Stimulated activated CD8-positive, alpha-beta memory T cell treated with anti-CD3 and anti-CD28 coated beads, Interleukin-12 subunit alpha, Interleukin-12 subunit beta, amount 100 ng/mL, for 1 hour (primary cell): ENCODE results near the gene MLC1.
"Not testable (repeated sequence)": the region's sequence is repeated elsewhere in the genome, so short reads cannot be mapped to it uniquely, and the experiment has no call there.

ENCODE experiments used
- DNase-seq: peaks from one replicate; pipeline ENCODE4 v3.0.0-alpha.2; 2020; ENCODE audit warnings: low read depth

MLC1 gene

DNA sequence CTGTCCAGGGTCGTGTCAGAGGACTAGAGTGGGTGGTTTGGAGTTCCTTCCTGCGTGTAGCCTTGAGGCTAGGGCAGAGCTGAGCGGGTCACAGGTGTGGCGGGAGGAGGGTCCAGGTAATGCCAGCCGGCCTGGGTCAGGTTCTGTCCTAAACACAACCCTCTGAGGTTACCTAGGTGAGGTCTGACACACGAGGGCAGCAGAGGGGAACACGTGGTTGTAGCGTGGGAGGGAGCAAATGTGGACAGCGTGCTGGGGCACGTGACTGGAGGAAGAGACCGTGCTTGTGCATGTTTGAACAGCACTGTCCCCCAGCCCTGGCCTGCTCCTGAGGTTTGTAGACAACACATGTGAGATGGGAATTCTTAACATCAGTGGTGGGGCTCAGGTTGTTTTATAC, 17.7 kb upstream of the MLC1 start:
- no peak for DNase-seq

DNA sequence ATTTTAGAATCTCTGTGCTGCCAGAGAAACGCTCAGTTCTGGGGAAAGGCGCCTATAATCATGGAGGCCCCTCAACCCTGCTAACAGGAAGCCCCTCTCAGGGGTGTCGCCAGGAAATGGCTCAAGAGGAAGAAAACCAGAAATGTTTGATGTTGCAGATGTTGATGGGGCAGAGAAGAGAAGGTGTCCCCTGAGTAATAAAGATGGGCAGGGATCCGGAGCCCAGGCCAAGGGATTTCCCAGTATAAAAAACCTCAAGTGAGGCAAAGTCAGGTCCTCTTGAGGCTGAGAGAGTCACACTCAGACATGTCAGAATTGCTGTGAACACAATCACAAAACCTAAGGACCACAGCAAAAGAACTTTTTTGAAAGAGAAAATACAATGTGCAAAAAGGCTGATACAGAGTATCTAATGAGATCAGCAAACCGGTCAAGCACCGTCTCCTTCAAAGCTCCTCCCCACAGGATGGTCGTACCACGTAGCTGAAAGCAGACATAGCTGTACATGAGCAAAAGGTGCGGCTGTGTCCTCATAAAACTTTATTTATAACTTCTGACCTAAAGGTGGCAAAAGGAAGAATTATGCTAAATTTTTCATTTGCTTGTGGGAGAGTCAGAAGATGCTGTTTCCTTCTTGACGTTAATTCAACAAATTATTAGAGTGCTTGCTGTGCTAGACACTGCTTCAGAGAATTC, 16.8 kb upstream of the MLC1 start:
- DNase-seq, result no peak

DNA sequence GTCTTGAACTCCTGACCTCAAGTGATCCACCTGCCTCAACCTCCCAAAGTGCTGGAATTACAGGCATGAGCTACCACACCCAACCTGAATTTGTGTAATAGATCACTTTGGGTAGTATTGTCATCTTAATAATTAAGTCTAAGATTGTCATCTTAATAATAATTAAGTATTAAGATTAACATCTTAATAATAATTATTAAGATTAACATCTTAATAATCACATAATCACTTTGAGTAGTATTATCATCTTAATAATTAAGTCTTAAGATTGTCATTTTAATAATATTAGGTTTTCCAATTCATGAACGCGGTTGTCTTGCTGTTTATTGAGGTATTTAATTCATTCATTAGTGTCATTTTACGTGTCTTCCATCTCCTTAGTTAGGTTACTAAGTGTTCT, 12.8 kb upstream of the MLC1 start:
- DNase-seq, result no peak

DNA sequence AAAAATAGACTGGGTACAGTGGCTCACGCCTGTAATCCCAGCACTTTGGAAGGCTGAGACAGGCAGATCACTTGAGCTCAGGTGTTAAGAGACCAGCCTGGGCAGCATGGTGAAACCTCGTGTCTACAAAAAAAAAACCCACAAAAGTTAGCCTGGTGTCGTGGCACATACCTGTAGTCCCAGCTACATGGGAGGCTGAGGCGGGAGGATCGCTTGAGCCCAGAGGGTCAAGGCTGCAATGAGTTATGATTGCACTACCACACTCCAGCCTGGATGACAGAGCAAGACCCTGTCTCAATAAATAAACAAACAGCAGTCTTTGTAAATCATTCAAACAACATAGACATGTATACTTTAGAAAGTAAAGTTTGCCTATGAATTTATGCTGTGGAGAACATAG, 7.1 kb upstream of the MLC1 start:
- no peak for DNase-seq

DNA sequence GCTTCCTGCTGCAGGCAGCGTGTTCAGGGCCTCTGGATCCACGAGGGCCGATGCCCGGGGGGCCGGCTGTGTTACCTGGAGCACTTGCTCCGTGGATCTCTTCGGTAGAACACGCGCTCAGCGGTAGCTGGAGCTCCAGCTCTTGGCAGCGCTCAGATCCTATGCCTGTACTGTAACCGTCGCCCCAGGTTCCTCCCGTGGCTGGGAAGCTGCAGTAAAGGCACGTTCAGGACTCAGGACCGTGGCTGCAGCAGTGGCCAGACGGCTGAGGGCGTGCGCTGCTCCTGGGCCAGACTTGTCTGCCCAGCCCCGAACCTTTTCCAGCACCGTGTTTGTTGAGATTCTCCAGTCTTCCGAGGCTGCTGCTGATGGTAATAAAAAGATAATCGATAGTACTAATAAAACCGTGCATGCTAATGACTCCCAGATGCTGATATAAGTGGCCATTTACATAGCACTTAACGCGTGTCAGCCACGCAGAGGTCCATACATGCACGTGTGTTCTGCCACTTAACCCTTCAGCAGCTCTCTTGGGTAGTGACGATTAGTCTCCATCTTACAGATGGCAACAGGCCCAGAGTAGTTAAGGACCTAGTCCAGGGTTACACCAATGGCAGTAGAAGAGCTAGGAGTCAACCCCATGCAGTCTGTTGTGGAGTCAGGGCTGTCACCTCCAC, 6.0 kb upstream of the MLC1 start:
- DNase-seq, result no peak

DNA sequence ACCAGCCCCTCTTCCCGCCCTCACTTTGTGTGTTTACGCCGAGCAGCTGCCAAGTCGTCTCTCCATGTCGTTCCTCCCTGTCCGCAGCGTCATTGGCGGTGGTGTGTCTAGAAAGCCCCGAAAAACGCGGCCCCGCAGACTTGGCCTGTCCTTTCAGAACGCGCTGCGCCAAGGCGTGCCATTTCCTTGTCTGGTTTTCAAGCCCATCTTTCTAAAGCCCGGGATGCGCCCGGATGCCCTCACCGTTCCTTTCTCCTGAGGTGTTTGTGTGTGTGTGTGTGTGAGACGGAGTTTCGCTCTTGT, 5.1 kb upstream of the MLC1 start:
- no peak for DNase-seq

DNA sequence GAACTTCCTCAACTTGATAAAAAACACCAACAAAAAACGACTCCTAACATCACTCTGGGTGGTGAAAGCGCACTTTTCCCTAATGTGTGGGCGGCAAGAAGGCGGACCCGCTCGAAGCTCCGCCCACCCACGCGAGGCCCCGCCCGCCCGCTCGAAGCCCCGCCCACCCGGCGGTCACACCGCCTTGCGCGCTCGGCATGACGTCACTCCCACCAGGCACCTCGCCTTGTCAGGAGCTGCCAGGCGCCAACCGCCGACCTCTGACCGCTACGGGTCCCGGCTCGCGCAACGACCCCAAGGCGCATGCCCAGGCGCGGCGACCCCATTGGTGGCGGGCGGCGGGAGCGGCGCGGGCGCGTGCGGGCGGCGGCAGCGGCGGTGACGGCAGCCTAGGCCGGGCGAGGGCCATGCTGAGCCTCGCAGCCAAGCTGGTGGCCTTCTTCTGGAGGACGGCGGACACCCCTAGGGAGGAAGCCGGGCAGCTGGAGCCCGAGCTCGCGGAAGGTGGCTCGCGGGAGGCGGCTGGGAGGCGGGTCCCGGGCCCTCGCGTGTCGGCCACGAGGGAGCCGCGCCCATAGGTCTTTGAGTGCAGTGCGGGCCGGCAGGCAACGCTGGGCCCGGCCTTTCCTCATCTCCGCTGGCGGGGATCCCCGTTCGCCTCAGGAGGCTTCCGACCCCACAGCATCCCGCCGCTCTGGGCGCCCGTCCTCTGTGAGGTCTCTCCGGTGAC, 4.6 kb upstream of the MLC1 start, which contains the start of gene MOV10L1:
TSS of gene MOV10L1 (plus strand) at position 325 of the 730 bp plus-strand sequence. CDS start at position 408, 83 bp downstream.
- no peak for DNase-seq

DNA sequence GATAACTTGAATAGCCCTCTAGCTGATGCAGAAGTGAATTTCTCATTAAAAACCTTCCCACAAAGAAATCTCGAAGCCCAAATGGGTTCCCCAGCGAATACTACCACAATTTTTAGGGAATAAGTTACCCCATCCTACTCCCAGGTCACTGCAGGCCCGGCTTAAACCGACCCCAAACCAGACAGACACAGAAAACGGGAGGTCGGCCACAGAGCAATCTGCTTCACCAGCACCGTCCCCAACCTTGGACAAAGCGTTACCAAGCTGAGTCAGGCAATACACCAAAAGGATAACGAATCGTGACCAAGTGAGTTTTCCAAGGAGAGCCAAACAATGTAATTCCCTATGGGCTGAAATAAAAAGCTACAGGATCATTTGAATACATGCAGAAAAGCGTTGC, 4.0 kb upstream of the MLC1 start:
- no peak for DNase-seq

DNA sequence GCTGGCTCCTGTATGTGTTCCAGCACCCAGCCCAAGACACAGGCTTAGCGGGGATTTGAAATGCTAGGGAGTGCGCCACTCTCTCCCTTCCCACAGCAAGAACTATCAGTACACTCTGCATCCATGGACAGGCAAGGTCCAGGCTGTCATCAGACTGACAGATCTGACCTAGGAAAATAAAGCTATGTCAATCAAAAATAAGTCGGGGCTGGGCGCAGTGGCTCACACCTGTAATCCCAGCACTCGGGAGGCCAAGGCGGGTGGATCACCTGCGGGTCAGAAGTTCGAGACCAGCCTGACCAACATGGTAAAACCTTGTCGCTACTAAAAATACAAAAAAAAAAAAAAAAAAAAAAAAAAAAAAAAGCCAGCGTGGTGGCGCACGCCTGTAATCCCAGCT, 2.9 kb upstream of the MLC1 start:
- DNase-seq, result no peak

DNA sequence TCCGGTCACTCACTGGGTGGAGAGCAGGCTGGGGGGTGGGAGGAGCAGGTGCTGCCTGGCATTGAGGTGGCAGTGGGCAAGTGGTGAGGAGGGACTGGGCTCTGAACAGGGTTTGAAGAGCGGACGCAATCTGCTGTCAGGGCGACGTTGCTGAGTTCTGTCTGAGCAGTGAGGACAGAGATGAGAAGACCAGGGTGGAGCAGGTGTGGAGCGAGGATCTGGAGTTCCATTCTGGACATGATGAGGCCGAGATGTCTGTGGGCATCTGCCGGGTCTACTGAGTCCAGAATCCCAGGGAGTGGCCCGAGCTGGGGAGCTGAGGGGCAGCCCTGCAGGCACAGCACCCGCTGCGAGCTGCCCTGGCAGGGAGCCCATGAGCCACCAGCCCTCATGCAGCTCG, 2.4 kb upstream of the MLC1 start:
- no peak for DNase-seq

DNA sequence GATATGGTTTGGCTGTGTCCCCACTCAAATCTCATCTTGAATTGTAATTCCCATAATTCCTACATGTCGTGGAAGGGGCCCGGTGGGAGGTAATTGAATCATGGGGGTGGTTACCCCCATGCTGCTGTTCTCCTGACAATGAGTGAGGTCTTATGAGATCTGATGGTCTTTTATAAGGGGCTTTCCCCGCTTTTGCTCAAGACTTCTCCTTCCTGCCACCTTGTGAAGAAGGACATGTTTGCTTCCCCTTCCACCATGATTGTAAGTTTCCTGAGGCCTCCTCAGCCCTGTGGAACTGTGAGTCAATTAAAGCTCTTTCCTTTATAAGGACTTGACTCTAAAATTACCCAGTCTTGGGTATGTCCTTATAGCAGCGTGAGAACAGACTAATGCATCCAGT, 1.7 kb upstream of the MLC1 start:
- not testable (repeated sequence) for DNase-seq

DNA sequence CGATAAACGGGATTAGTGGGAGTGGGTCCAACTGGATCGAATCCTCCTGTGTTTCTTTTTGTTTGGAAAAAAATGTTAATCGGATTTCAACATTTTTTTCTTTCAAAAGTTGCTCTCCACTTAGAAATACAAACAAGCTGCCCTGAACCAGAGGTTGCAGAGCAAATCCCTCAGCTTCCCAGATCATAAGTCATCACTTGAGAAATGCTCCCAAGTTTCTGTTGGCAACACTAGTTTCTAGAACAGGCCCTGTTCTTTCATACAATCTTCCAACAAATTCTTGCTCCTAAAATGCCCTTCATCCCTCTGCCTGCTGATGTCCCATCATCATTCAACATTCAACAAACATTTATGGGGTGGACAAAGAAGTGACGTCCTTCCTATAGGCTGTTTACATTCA, 1.3 kb upstream of the MLC1 start:
- DNase-seq, result no peak

DNA sequence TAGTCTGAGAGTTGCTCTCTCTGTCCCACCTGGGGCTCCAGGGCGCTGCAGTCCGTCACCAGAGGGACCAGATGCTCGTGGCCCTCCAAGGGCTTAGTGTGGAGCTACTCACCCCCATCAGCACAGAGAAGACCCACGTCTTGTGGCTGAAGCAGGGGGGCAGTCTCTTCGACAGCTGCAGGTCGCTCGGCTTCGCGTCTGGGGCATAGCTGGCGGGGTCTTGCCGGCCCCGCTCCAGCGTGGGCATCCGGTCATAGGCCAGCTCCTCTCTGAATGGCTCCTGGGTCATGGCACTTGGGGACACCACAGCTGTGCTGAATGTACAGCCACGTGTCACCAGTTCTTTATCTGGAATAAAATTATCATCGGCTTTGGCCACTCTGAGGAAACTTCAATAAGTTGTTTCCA, 608 bp downstream of the MLC1 start:
- no peak for DNase-seq

DNA sequence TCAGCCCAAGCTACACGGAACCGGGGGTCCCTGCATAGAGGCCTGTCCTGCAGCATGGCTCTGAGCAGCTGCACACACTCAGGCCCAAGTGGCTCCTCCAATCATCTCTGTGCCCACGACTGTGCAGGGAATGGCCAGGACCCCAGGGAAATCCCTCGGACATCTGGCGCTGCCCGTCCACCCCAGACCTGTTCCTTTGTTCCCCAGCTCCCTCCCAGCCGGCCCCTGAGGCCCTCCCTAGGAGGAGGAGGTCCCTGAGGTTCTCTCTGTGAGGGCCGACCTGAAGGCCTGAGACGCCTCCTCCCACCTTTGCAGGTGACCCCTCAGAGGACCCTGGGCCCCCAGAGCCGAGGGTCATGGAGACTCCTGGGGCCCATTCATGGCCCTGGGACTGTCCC, 1.1 kb downstream of the MLC1 start:
- DNase-seq, result no peak

DNA sequence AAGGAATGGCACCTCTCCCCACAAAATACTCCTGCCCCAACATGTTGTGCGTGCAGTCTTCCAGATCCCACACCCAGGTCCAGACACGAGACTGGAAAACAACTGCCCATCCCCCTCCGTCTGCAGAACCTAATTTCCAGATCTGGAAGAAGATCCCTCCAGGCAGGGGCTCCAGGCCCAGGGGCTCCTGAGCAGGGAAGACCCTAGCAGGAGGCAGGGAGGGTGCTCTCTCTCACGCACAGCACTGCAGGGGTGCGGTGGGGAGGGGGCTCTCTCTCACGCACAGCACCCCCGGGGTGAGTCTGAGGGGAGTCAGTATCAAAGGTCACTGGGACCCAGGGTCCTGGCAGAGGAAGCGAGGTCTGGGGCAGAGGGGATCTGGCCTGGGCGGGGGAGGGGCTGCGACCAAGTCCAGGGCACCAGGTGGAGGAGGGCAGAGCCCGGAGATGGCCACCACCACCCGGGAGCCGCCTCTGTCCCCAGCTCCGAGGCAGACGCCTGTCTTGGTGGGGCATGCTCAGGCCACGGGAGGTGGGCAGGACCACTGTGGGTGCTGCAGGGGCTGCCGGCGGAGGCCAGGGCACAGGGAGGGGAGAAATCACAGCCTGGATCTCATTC, 1.7 kb downstream of the MLC1 start:
- DNase-seq, result no peak

DNA sequence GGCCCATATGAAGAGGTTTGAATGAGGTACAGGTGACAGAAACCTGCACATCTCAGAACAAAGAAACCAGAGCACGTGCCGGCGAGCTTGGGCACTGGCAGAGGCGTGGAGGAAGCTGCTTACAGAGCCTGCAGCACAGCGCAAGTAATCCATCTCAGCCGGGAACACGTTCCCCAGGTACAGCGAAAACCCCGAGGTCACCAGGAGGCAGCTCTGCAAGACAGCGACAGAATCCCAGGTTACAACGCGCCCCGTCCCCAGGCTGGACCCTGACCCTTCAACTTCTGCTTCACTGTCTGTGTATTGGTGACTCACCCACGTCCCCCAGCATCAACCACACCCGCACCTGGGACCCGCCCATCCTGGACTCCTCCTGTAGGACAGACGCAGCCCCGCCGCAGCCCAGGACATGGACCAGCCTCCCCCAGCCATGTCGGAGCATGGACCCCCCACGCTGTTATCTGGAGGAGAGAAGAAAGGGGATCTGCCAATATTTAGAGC, 2.2 kb downstream of the MLC1 start:
- DNase-seq, result no peak

DNA sequence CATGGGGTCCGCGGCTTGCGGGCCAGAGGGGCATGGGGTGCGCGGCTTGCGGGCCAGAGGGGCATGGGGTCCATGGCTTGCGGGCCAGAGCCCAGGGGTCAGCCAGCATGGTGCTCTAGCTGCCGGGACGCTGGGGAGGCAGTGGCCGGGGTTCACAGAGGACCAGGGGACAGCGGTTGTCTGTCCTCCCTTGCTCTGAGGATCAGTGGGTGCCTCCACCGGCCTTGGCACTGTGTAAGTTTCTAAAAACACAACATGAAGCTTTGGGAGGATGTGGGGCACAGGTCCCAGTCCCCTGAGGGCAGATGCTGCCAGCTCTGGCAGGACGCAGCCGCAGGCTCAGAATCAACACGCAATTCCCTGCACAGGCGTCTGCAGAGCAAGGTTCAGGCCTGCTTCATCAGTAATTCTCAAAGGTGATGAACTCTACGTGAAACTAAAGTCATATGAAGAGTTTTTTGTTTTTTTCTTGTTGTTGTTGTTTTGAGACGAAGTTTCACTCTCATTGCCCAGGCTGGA, 3.0 kb downstream of the MLC1 start:
- no peak for DNase-seq

DNA sequence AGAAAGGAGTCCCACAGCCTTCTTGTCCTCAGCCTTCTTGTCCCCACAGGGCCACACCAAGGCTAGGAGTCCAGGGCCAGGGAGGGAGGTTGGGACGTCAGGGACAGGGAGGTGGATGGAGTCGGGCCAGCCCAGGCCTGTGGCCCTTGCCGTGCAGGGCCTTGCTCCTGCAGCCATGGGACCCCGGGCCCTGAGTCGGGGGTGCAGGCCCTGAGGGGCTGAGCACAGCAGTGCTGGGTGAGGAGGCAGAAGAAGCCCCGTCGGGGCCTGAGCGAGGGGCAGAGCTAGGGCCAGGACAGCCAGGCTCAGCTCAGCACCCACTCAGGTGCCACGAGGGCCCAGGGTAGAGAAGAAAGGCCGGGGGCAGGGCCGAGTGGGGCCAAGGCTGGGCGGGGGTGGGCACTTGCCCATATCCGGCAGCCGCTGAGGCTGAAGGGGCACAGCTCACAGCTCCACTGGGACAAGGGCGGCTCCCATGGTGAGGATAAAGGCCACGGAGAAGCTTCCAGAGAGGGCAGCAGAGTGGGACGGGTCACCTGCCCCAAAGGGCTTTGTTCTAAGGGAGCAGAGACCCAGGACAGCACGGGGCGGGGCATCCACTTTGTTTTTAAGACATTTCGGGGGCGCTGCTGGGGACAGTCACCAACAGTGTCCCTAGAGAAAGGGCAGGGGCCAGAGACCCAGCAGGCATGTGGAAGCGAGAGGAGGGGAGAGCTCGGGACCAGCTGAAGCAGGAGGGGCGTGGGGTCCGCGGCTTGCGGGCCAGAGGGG, 3.6 kb downstream of the MLC1 start:
- DNase-seq, result no peak

DNA sequence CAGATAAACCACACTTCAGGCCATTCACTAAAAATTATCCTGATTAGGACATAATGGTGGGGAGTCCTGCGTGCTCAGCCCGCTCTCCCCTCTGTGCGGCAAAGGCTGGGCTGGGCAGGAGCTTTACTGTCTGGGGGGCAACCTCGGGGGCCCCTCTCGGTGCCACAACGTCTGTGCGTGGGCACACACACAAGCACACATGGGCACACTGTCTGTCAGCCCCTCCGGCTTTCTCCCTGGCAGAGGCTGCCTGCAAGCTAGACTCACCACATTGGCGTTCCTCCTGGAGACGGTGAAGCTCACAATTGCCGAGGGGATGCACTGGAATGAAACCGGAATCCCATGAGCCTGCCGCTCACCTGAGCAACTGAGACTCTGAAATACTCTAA, 5.2 kb downstream of the MLC1 start:
- no peak for DNase-seq

DNA sequence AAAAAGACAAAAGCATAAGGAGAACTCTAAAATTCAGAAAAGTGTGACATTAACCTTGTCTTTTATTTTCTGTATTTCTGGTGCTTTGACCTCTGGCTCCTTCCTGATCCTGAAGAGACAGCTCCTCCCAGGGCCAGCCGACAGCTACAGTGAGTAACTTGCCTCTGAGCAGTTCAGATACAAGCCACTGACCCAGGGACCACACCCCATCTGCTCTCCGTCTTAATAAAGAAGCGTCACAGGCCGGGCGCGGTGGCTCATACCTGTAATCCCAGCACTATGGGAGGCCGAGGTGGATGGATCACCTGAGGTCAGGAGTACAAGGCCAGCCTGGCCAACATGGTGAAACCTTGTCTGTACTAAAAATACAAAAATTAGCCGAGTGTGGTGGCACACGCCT, 6.5 kb downstream of the MLC1 start:
- no peak for DNase-seq

DNA sequence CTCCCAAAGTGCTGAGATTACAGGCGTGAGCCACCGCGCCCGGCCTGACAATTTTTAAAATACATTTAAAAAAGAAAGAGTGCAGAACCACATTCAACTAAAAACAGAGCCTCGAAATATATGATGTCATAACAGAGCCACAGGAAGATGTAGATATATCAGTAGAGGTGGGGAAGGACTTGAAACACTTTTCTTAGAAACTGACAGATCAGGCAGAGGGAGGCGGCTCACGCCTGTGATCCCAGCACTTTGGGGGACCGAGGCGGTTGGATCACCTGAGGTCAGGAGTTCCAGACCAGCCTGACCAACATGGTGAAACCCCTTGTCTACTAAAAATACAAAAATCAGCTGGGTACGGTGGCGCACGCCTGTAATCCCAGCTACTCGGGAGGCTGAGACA, 7.0 kb downstream of the MLC1 start:
- no peak for DNase-seq
